ENCODE results near the gene GRK3.

GRCh38 chr22:25680051-25680450 lies 115.6 kb downstream of the GRK3 start:
- no peak for TF ChIP-seq CTCF (IDR thresholded peaks at IDR 0.05)
- no peak for TF ChIP-seq POLR2A (IDR thresholded peaks at IDR 0.05)

Measured in thyroid gland (tissue), 4 donors.